ENCODE measurements around the gene LARP1. TPM values are rescaled to one million over a fixed set of nuclear protein-coding genes. Genes with fewer than 3 reads are reported as not detected.

LARP1 gene
- total and polyA plus RNA-seq, 8 donors, result 35.8 to 195 (median 117) TPM

GRCh38 chr5:154754460-154755360 lies 467 bp upstream of the LARP1 start:
- FAIRE-seq, result no peak
- peak in 2 of 4 donors; percentile 19 to 24 for TF ChIP-seq CTCF (IDR thresholded peaks at IDR 0.05)

GRCh38 chr5:154756009-154756867 lies 1.1 kb downstream of the LARP1 start:
- peaks cover 25 to 48% (median 37%) of the 10 kb centered on the region in 3 donors for H3K4me1 ChIP-seq
- FAIRE-seq, result no peak
- peak overlapping the region; percentile 93 to 99 (median 95) for H3K4me3 ChIP-seq
- no peak for TF ChIP-seq CTCF (IDR thresholded peaks at IDR 0.05)
- no peaks in the 10 kb centered on the region for H3K36me3 ChIP-seq
- 0 to 1% methylated on average over 54 to 72 of the region's 72 CpGs for WGBS, 2 donors
- intact Hi-C loops (cut with DNase I), result no loop called here
- no peaks in the 10 kb centered on the region for H3K27me3 ChIP-seq
- DNase-seq, result peak; percentile 60 to 88 (median 70)
- peak; percentile 10 to 28 (median 26) for ATAC-seq
- no peaks in the 10 kb centered on the region for H3K9me3 ChIP-seq
- peak overlapping the region; percentile 96 to 98 (median 98) for H3K27ac ChIP-seq

More at GRCh38 chr5:154754460-154755360, 467 bp upstream of the LARP1 start:
- peak overlapping the region; percentile 93 to 99 (median 95) for H3K4me3 ChIP-seq
- ATAC-seq, result peak; percentile 81 to 93 (median 85)
- H3K36me3 ChIP-seq, result no peaks in the 10 kb centered on the region
- WGBS, 2 donors, result 5 to 7% methylated on average over 55 to 91 of the region's 92 CpGs
- intact Hi-C loops (cut with DNase I), result no loop called here
- peak overlapping the region; percentile 96 to 98 (median 98) for H3K27ac ChIP-seq
- H3K4me1 ChIP-seq, result peaks cover 24 to 33% (median 30%) of the 10 kb centered on the region in 3 donors
- no peaks in the 10 kb centered on the region for H3K27me3 ChIP-seq
- peak; percentile 99 to 100 (median 100) for DNase-seq
- no peaks in the 10 kb centered on the region for H3K9me3 ChIP-seq

GRCh38 chr5:154756868-154757813 lies 2.0 kb downstream of the LARP1 start:
- FAIRE-seq, result no peak
- Histone ChIP-seq H3K36me3 (no peaks in the 10 kb centered on the region), H3K9me3 (no peaks in the 10 kb centered on the region), H3K27me3 (no peaks in the 10 kb centered on the region), H3K4me1 (peaks cover 27 to 57% (median 42%) of the 10 kb centered on the region in 3 donors), H3K27ac (peak overlapping the region; percentile 96 to 98 (median 98)), H3K4me3 (peak overlapping the region; percentile 93 to 99 (median 95))
- intact Hi-C loops (cut with DNase I), result no loop called here
- 0% methylated on average over 49 to 73 of the region's 73 CpGs for WGBS, 2 donors
- DNase-seq, result peak; percentile 56 to 84 (median 68)
- peak in 2 of 4 donors; percentile 6 to 8 for ATAC-seq
- TF ChIP-seq CTCF (IDR thresholded peaks at IDR 0.05), result no peak

GRCh38 chr5:154757814-154758406 lies 2.7 kb downstream of the LARP1 start:
- peak in 4 of 6 donors; percentile 57 to 76 (median 64) for DNase-seq
- peak overlapping the region in 3 of 4 donors; percentile 48 to 73 (median 53) for H3K27ac ChIP-seq
- FAIRE-seq, result no peak
- H3K27me3 ChIP-seq, result no peaks in the 10 kb centered on the region
- TF ChIP-seq CTCF (IDR thresholded peaks at IDR 0.05), result no peak
- no peaks in the 10 kb centered on the region for H3K9me3 ChIP-seq
- peak overlapping the region in 3 of 4 donors; percentile 2 to 99 (median 93) for H3K4me3 ChIP-seq
- H3K4me1 ChIP-seq, result peaks cover 34 to 59% (median 49%) of the 10 kb centered on the region in 3 donors
- ATAC-seq, result peak; percentile 4 to 22 (median 11)
- no peaks in the 10 kb centered on the region for H3K36me3 ChIP-seq
- WGBS, 2 donors, result 2 to 5% methylated on average over 5 of the region's 5 CpGs
- intact Hi-C loops (cut with DNase I), result no loop called here
